GM23248 (cell line): ENCODE data around the gene DAZL. TPM values are rescaled to one million over a fixed set of nuclear protein-coding genes. Genes with fewer than 3 reads are reported as not detected.

Source experiments
- DNase-seq: peaks from one replicate; pipeline ENCODE4 v3.0.0-alpha.2; 2015
- H2AFZ ChIP-seq: fragments of 200-600 bp; sonication (generic); 2 replicates; pipeline ENCODE4 v1.6.1; 2016; ENCODE audit warnings: antibody characterized with exemption
- H3F3A ChIP-seq: fragments of 200-600 bp; sonication (generic); 2 replicates; pipeline ENCODE4 v1.6.1; 2016; ENCODE audit warnings: mild to moderate bottlenecking, antibody characterized with exemption, mixed run types; ENCODE audit not compliant: insufficient read depth
- H3K27ac ChIP-seq: fragments of 200-600 bp; sonication (generic); 2 replicates; pipeline ENCODE4 v1.5.1; 2016; ENCODE audit warnings: mild to moderate bottlenecking
- H3K27me3 ChIP-seq: fragments of 200-600 bp; sonication (generic); replicated peaks from 2 replicates; pipeline ENCODE4 v1.6.1; 2016; ENCODE audit warnings: mild to moderate bottlenecking; ENCODE audit not compliant: insufficient read depth
- H3K36me3 ChIP-seq: fragments of 200-600 bp; sonication (generic); 2 replicates; pipeline ENCODE4 v1.6.1; 2016; ENCODE audit warnings: low read depth, mild to moderate bottlenecking
- H3K4me1 ChIP-seq: fragments of 200-600 bp; sonication (generic); 2 replicates; pipeline ENCODE4 v1.6.1; 2016; ENCODE audit warnings: mild to moderate bottlenecking; ENCODE audit not compliant: insufficient read depth
- H3K4me2 ChIP-seq: fragments of 200-600 bp; sonication (generic); one replicate; pipeline ENCODE4 v1.6.1; 2016; ENCODE audit warnings: mild to moderate bottlenecking; ENCODE audit not compliant: unreplicated experiment
- H3K4me3 ChIP-seq: fragments of 200-600 bp; sonication (generic); 2 replicates; pipeline ENCODE4 v1.5.1; 2016; ENCODE audit warnings: mild to moderate bottlenecking
- H3K79me2 ChIP-seq: fragments of 200-600 bp; sonication (generic); 2 replicates; pipeline ENCODE4 v1.6.1; 2016; ENCODE audit warnings: mild to moderate bottlenecking; ENCODE audit not compliant: insufficient read depth
- H3K9ac ChIP-seq: fragments of 200-600 bp; sonication (generic); 2 replicates; pipeline ENCODE4 v1.6.1; 2016; ENCODE audit warnings: mild to moderate bottlenecking
- H3K9me2 ChIP-seq: fragments of 200-600 bp; sonication (generic); 2 replicates; pipeline ENCODE4 v1.6.1; 2016; ENCODE audit warnings: mixed run types, mild to moderate bottlenecking, moderate library complexity; ENCODE audit not compliant: insufficient read depth
- H3K9me3 ChIP-seq: fragments of 200-600 bp; sonication (generic); one replicate; pipeline ENCODE4 v1.6.1; 2017; ENCODE audit warnings: low read depth
- H4K20me1 ChIP-seq: fragments of 200-600 bp; sonication (generic); 2 replicates; pipeline ENCODE4 v1.6.0; 2016; ENCODE audit not compliant: insufficient read depth
- EZH2 ChIP-seq: fragments of 200-600 bp; sonication (generic); IDR thresholded peaks from 2 replicates; pipeline ENCODE4 v1.6.1; 2018; ENCODE audit warnings: antibody characterized with exemption, mild to moderate bottlenecking; ENCODE audit not compliant: insufficient read depth, poor library complexity, severe bottlenecking
- EZH2phosphoT487 ChIP-seq: fragments of 200-600 bp; sonication (generic); IDR thresholded peaks from 2 replicates; pipeline ENCODE4 v1.6.1; 2018; ENCODE audit warnings: antibody characterized with exemption, moderate library complexity, mild to moderate bottlenecking, low read depth; ENCODE audit not compliant: insufficient read depth
- WGBS, 2 experiments: methylation state at CpG; one replicate each; pipeline ENCODE4 v1.1.6; 2015 to 2017; ENCODE audit warnings: low lambda C conversion rate in 2 of 2, low coverage in 1 of 2; ENCODE audit errors: missing lambda C conversion rate in 2 of 2; 5-methylcytosine and 5-hydroxymethylcytosine counted together
- in situ Hi-C: fragments of 300-500 bp; cut with MboI; formaldehyde crosslinking; loops from 2 replicates; pipeline ENCODE4 v1.15.0; 2020
- polyA plus RNA-seq: library from polyadenylated mRNA; unstranded; fragments of >200 nt; fragmentation: Nextera tagmentation; extraction: Ambion mirVana; gene quantifications from 2 replicates; pipeline ENCODE4 v1.2.1, GENCODE V29; 2016
- total RNA-seq: library from RNA; depleted of rRNA; stranded (reverse); fragments of >200 nt; shearing (Covaris generic); gene quantifications from 2 replicates; pipeline ENCODE4 v1.2.3, GENCODE V29; 2014

The DAZL gene
- total and polyA plus RNA-seq, 2 experiments from 2014 or later, result not detected

DNA sequence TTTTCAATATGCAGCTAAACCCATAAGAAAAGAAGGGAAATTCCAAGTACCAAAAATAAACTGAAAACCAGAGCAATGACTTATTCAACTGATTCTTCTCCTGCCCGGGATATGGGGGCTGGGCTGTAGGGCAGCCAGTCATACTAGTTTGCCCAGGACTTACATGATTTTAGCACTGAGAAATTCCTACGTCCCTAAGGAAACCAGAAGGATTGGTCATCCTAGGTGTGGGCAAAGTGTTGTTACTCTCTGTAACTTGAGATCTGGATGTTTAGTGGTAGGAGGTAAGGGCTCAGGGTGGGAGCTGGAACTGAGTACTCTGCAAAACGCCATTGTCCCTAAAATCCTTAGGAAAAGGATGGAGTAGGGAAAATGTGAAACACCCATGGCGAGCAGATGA lies 1.2 kb upstream of the DAZL start:
- DNase-seq, result peak; percentile 7
- no peak overlapping the region for H2AFZ ChIP-seq
- no peaks in the 10 kb centered on the region for H3K9me2 ChIP-seq
- H3F3A ChIP-seq, result no peaks in the 10 kb centered on the region
- TF ChIP-seq EZH2phosphoT487 (no peak), EZH2 (no peak)
- H3K4me1 ChIP-seq, result no peaks in the 10 kb centered on the region; the same call in 1 of the 2 replicates
- no peak overlapping the region for H3K27ac ChIP-seq
- H3K9me3 ChIP-seq, result no peaks in the 10 kb centered on the region
- H3K79me2 ChIP-seq, result no peaks in the 10 kb centered on the region
- H3K27me3 ChIP-seq, result no peaks in the 10 kb centered on the region
- H3K36me3 ChIP-seq, result no peaks in the 10 kb centered on the region
- no peak overlapping the region for H3K4me2 ChIP-seq
- in situ Hi-C loops, result loop anchor here (10.0 kb wide), 2 partner anchors 428 to 628 kb away; no protein-coding TSS in a partner anchor
- no peak overlapping the region for H3K9ac ChIP-seq
- H4K20me1 ChIP-seq, result no peaks in the 10 kb centered on the region
- H3K4me3 ChIP-seq, result no peak overlapping the region
- WGBS, 2 experiments, result 77 to 81% methylated on average over 4 of the region's 4 CpGs

DNA sequence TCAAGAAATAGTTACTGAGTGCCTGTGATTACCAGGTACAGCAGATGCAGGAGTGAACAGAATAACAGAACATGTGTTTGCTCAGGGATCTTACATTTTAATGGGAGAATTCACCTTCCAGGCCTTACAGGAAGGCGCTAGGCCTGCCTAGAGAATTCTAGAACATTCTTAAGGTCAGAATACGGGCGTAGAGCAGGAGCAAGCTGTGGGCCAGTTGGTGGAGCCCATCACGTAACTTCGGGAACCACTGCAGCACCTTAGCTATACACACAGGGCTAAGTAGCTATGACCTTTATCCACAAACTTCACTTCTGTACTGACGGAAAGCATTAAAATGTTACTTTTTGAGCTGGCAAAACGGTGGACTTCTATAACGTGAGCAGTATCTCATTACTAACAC lies 743 bp upstream of the DAZL start:
- no peak for DNase-seq
- in situ Hi-C loops, result loop anchor here (10.0 kb wide), 2 partner anchors 429 to 629 kb away; no protein-coding TSS in a partner anchor

GRCh38 chr3:16604433-16604832 lies 790 bp downstream of the DAZL start:
- no peaks in the 10 kb centered on the region for H3K9me2 ChIP-seq
- H3K36me3 ChIP-seq, result no peaks in the 10 kb centered on the region
- no peak overlapping the region for H2AFZ ChIP-seq
- DNase-seq, result no peak
- H3K27me3 ChIP-seq, result no peaks in the 10 kb centered on the region
- no peaks in the 10 kb centered on the region for H3K79me2 ChIP-seq
- no peaks in the 10 kb centered on the region for H3F3A ChIP-seq
- no peak overlapping the region for H3K27ac ChIP-seq
- 94 to 96% methylated on average over 15 to 33 of the region's 33 CpGs for WGBS, 2 experiments
- H3K4me3 ChIP-seq, result no peak overlapping the region
- no peaks in the 10 kb centered on the region for H3K4me1 ChIP-seq
- no peaks in the 10 kb centered on the region for H3K9me3 ChIP-seq
- in situ Hi-C loops, result loop anchor here (10.0 kb wide), 2 partner anchors 430 to 630 kb away; no protein-coding TSS in a partner anchor
- no peak overlapping the region for H3K4me2 ChIP-seq
- no peak overlapping the region for H3K9ac ChIP-seq
- no peak for TF ChIP-seq EZH2phosphoT487
- TF ChIP-seq EZH2, result no peak
- no peaks in the 10 kb centered on the region for H4K20me1 ChIP-seq

More for the DNA sequence above, 743 bp upstream of the DAZL start:
- Histone ChIP-seq H3K4me3 (no peak overlapping the region), H3K4me2 (no peak overlapping the region), H3K79me2 (no peaks in the 10 kb centered on the region), H3F3A (no peaks in the 10 kb centered on the region), H3K4me1 (no peaks in the 10 kb centered on the region; the same call in 1 of the 2 replicates), H3K36me3 (no peaks in the 10 kb centered on the region), H3K9me2 (no peaks in the 10 kb centered on the region), H3K9ac (no peak overlapping the region), H3K27ac (no peak overlapping the region), H2AFZ (no peak overlapping the region), H3K27me3 (no peaks in the 10 kb centered on the region), H3K9me3 (no peaks in the 10 kb centered on the region), H4K20me1 (no peaks in the 10 kb centered on the region)
- WGBS, 2 experiments, result 97% methylated on average over 8 of the region's 8 CpGs
- no peak for TF ChIP-seq EZH2phosphoT487
- TF ChIP-seq EZH2, result no peak

GRCh38 chr3:16601537-16602005 lies 3.7 kb downstream of the DAZL start:
- Histone ChIP-seq H3K9me3 (no peaks in the 10 kb centered on the region), H4K20me1 (no peaks in the 10 kb centered on the region), H3K4me1 (no peaks in the 10 kb centered on the region), H3F3A (no peaks in the 10 kb centered on the region), H3K27ac (no peak overlapping the region), H3K36me3 (no peaks in the 10 kb centered on the region), H3K4me3 (no peak overlapping the region), H3K9me2 (no peaks in the 10 kb centered on the region), H3K27me3 (no peaks in the 10 kb centered on the region), H3K4me2 (peak overlapping the region; percentile 35), H3K79me2 (no peaks in the 10 kb centered on the region), H2AFZ (no peak overlapping the region), H3K9ac (no peak overlapping the region)
- no peak for DNase-seq
- in situ Hi-C loops, result loop anchor here (10.0 kb wide), 2 partner anchors 433 to 633 kb away; no protein-coding TSS in a partner anchor
- WGBS, 2 experiments, result 15 to 20% methylated on average over 3 of the region's 3 CpGs
- TF ChIP-seq EZH2phosphoT487, result no peak
- TF ChIP-seq EZH2, result no peak
